Heart left ventricle (tissue), 16 donors: Measurements from ENCODE around the gene TRUB1. TPM values are rescaled to one million over a fixed set of nuclear protein-coding genes. Genes with fewer than 3 reads are reported as not detected.

Source experiments
- ATAC-seq, 4 donors: fragments of 200-7000 bp; cut with Tn5 transposase; one replicate each; pipeline ENCODE4 v1.9.1; 2020 to 2022; ENCODE audit warnings: moderate library complexity in 4 of 4, mild to moderate bottlenecking in 3 of 4, moderate number of reproducible peaks in 1 of 4
- DNase-seq, 5 donors: peaks; one replicate each; pipeline ENCODE4 v3.0.0-alpha.2; 2020
- H3K27ac ChIP-seq, 12 donors: fragments of 200-600 bp; sonication (generic) in 4 of 12; one replicate each; pipeline versions ENCODE4 v1.5.0 to v1.8.0; 2016 to 2022; ENCODE audit warnings: mild to moderate bottlenecking in 2 of 12
- H3K27me3 ChIP-seq, 9 donors: fragments of 200-600 bp; sonication (generic) in 2 of 9; one replicate each; pipeline versions ENCODE4 v1.5.1 to v1.8.0; 2016 to 2022; ENCODE audit warnings: mild to moderate bottlenecking in 3 of 9
- H3K36me3 ChIP-seq, 9 donors: fragments of 200-600 bp; sonication (generic) in 2 of 9; one replicate each; pipeline versions ENCODE4 v1.5.0 to v1.8.0; 2018 to 2022; ENCODE audit warnings: mild to moderate bottlenecking in 2 of 9
- H3K4me1 ChIP-seq, 12 donors: fragments of 200-600 bp; sonication (generic) in 4 of 12; one replicate each; pipeline versions ENCODE4 v1.5.0 to v1.8.0; 2016 to 2022; ENCODE audit warnings: mild to moderate bottlenecking in 3 of 12
- H3K4me3 ChIP-seq, 12 donors: fragments of 200-600 bp; sonication (generic) in 4 of 12; one replicate each; pipeline versions ENCODE4 v1.5.0 to v1.8.0; 2017 to 2022; ENCODE audit warnings: mild to moderate bottlenecking in 9 of 12, moderate library complexity in 4 of 12
- H3K9me3 ChIP-seq, 12 donors: fragments of 200-600 bp; sonication (generic) in 4 of 12; one replicate each; pipeline versions ENCODE4 v1.5.0 to v1.8.0; 2016 to 2022; ENCODE audit warnings: mild to moderate bottlenecking in 1 of 12
- POLR2A ChIP-seq, 2 donors: fragments of 450-650 bp; IDR thresholded peaks; one replicate each; pipeline ENCODE4 v1.6.1; 2017; ENCODE audit warnings: antibody characterized with exemption in 2 of 2, mild to moderate bottlenecking in 2 of 2, moderate library complexity in 2 of 2
- WGBS, 4 donors: extraction: QIAGEN DNeasy Blood & Tissue Kit in 2 of 4; methylation state at CpG; one replicate each; pipeline versions ENCODE4 v1.1.5 to v1.1.7; 2013 to 2018; 5-methylcytosine and 5-hydroxymethylcytosine counted together
- intact Hi-C, 10 donors: fragments of 100-400 bp; cut with DNase I; formaldehyde crosslinking; loops; one replicate each; pipeline versions ENCODE4 v1.11.1 to v1.14.2; 2022
- polyA plus RNA-seq, 2 donors: library from polyadenylated mRNA; stranded (reverse); fragments of 200-250 nt; gene quantifications; one replicate each; pipeline ENCODE4 v1.2.3, GENCODE V29; 2013
- total RNA-seq, 9 donors: library from RNA; depleted of rRNA in 2 of 9; stranded (reverse); fragments of >200 nt in 2 of 9; fragmentation: NEBNext Ultra II Directional in 3 of 9; extraction: Animal tissue kit (Norgen Biotek cat#: 25700) in 3 of 9; gene quantifications; one replicate each; pipeline versions ENCODE4 v1.1.0 to v1.2.4, GENCODE V29; 2016 to 2023
- TF ChIP-seq, protein P1 (sequence below), 12 donors: fragments of 200-600 bp; sonication (generic) in 4 of 12; IDR thresholded peaks; one replicate each; pipeline versions ENCODE4 v1.5.0 to v1.8.0; 2018 to 2022; ENCODE audit warnings: antibody characterized with exemption in 12 of 12, mild to moderate bottlenecking in 5 of 12
- donor health status: ischemic (EF 13 %, LVEDD 7.1; RV severe dilation, severe dysfunction).
- donor health status: healthy with polysubstance abuse.
- donor health status: DM: no; HTN: yes; CAD: no.
- donor health status: DM: no; HTN: no; CAD: no.
- donor health status: ischemic (EF 25% LVEDD 6.9; RV normal size, moderate dysfunction).
- donor health status: ischemic (EF 25% LVEDD 5.7; RV mildly dilated, moderate dysfunction).
- donor health status: healthy.
- donor health status: DM: yes; HTN: yes; CAD: no.
- donor health status: ischemic (EF 35%, LVEDD 5.7; RV mildly dilated, moderate dysfunction).
- donor health status: nonischemic (EF 11% LVEDD 7.7; RV severe dilation, severe dysfunction).
- donor health status: DM: yes; HTN: yes; CAD: no.
- donor health status: PGD.
- donor health status: ischemic (EF 29% LVEDD 5.4; RV normal size, mild dysfunction).
- donor health status: nonischemic (EF 23%, LVEDD 6.1; RV moderate dilation, normal function).

TRUB1 gene
- total and polyA plus RNA-seq, 11 donors, result 4.9 to 31.7 (median 16.1) TPM

DNA sequence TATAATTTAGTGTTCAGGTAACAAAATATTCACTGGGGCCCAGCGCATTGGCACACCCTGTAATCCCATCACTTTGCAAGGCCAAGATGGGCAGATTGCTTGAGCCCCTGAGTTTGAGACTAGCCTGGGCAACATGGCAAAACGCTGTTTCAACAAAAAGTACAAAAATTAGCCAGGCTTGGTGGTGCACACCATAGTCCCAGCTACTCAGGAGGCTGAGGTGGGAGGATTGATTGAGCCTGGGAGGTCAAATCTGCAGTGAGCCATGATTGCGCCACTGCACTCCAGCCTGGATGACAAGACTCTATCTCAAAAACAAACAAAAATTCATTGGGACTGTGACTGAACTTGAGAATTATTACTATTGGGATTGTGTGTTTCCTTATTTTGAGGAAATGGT, 40.4 kb upstream of the TRUB1 start:
- no peaks in the 10 kb centered on the region for H3K9me3 ChIP-seq
- intact Hi-C loops, result loop anchor here in 1 of 10 donors (5.0 kb wide), 1 partner anchor 215 kb away; no protein-coding TSS in a partner anchor
- DNase-seq (no peak), ATAC-seq (no peak)
- H3K4me1 ChIP-seq, result no peaks in the 10 kb centered on the region
- no peaks in the 10 kb centered on the region for H3K36me3 ChIP-seq
- no peak for TF ChIP-seq POLR2A (IDR thresholded peaks at IDR 0.05)
- TF ChIP-seq, protein P1, sequence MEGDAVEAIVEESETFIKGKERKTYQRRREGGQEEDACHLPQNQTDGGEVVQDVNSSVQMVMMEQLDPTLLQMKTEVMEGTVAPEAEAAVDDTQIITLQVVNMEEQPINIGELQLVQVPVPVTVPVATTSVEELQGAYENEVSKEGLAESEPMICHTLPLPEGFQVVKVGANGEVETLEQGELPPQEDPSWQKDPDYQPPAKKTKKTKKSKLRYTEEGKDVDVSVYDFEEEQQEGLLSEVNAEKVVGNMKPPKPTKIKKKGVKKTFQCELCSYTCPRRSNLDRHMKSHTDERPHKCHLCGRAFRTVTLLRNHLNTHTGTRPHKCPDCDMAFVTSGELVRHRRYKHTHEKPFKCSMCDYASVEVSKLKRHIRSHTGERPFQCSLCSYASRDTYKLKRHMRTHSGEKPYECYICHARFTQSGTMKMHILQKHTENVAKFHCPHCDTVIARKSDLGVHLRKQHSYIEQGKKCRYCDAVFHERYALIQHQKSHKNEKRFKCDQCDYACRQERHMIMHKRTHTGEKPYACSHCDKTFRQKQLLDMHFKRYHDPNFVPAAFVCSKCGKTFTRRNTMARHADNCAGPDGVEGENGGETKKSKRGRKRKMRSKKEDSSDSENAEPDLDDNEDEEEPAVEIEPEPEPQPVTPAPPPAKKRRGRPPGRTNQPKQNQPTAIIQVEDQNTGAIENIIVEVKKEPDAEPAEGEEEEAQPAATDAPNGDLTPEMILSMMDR (IDR thresholded peaks at IDR 0.05), result no peak
- no peaks in the 10 kb centered on the region for H3K27me3 ChIP-seq
- H3K4me3 ChIP-seq, result no peak overlapping the region
- 84 to 91% (median 87%) methylated on average over 3 of the region's 3 CpGs for WGBS, 4 donors
- no peak overlapping the region for H3K27ac ChIP-seq

GRCh38 chr10:114899982-114900381, 38.0 kb upstream of the TRUB1 start:
- TF ChIP-seq POLR2A (IDR thresholded peaks at IDR 0.05), result no peak
- TF ChIP-seq, protein P1 (IDR thresholded peaks at IDR 0.05), result no peak
- DNase-seq (no peak), ATAC-seq (no peak)
- 95 to 98% (median 96%) methylated on average over 2 of the region's 2 CpGs for WGBS, 4 donors
- H3K9me3 ChIP-seq, result no peaks in the 10 kb centered on the region
- H3K27me3 ChIP-seq, result peaks cover 0 to 3% (median 0%) of the 10 kb centered on the region in 9 donors
- H3K4me3 ChIP-seq, result no peak overlapping the region
- no peaks in the 10 kb centered on the region for H3K4me1 ChIP-seq
- H3K27ac ChIP-seq, result no peak overlapping the region
- no peaks in the 10 kb centered on the region for H3K36me3 ChIP-seq
- intact Hi-C loops, result loop anchor here in 1 of 10 donors (5.0 kb wide), 1 partner anchor 212 kb away; no protein-coding TSS in a partner anchor

DNA sequence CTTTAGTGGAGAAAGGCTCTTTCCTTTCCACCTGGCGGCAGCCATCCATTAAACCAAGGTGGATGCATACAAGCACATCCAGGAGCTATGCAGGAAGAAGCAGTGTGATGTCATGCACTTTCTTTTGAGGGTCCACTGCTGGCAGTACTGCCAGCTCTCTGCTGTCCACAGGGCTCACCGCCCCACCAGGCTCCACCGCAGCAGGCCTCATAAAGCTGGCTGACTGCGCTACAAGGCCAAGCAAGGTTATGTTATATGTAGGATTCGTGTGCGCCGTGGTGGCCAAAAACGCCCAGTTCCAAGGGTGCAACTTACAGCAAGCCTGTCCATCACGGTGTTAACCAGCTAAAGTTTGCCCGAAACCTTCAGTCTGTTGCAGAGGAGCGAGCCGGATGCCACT, 37.3 kb upstream of the TRUB1 start:
- Histone ChIP-seq H3K4me1 (no peaks in the 10 kb centered on the region), H3K4me3 (no peak overlapping the region), H3K27ac (no peak overlapping the region), H3K36me3 (no peaks in the 10 kb centered on the region), H3K27me3 (peaks cover 0 to 3% (median 0%) of the 10 kb centered on the region in 9 donors), H3K9me3 (no peaks in the 10 kb centered on the region)
- intact Hi-C loops, result no loop called here
- no peak for DNase-seq
- TF ChIP-seq POLR2A (IDR thresholded peaks at IDR 0.05), result no peak
- TF ChIP-seq, protein P1 (IDR thresholded peaks at IDR 0.05), result no peak
- no peak for ATAC-seq
- 94 to 97% (median 96%) methylated on average over 12 of the region's 12 CpGs for WGBS, 4 donors

DNA sequence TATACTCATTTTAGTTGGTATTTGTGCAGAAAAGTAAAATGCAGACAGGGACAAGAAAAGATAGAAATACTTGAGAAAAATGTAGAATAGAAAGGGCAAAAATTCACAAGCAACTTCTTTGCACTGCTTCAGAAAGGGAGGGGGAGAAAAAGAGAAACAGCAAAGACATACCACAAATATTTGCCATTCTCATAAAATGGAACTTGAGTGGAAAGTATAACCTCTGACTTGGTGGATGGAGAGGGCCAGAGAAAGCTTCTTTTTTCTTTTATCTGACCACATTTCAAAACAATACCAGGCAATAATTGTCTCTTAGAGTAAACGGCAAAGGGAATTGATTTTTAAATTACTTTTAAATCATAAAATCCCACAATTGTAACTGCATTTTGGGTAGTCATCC, 35.8 kb upstream of the TRUB1 start:
- Histone ChIP-seq H3K36me3 (no peaks in the 10 kb centered on the region), H3K4me1 (no peaks in the 10 kb centered on the region), H3K4me3 (no peak overlapping the region), H3K27me3 (peaks cover 0 to 3% (median 0%) of the 10 kb centered on the region in 9 donors), H3K9me3 (no peaks in the 10 kb centered on the region), H3K27ac (no peak overlapping the region)
- TF ChIP-seq, protein P1 (IDR thresholded peaks at IDR 0.05), result no peak
- TF ChIP-seq POLR2A (IDR thresholded peaks at IDR 0.05), result no peak
- no peak for ATAC-seq
- intact Hi-C loops, result no loop called here
- DNase-seq, result no peak
- 59 to 71% (median 67%) methylated on average over 1 of the region's 1 CpG for WGBS, 4 donors
